GM21367 (cell line): ENCODE results near the gene EDC4.

Source experiments
- ATAC-seq: cut with Tn5 transposase; IDR thresholded peaks from one replicate; pipeline ENCODE4 v1.9.1; 2021; ENCODE audit not compliant: unreplicated experiment

The EDC4 gene

DNA sequence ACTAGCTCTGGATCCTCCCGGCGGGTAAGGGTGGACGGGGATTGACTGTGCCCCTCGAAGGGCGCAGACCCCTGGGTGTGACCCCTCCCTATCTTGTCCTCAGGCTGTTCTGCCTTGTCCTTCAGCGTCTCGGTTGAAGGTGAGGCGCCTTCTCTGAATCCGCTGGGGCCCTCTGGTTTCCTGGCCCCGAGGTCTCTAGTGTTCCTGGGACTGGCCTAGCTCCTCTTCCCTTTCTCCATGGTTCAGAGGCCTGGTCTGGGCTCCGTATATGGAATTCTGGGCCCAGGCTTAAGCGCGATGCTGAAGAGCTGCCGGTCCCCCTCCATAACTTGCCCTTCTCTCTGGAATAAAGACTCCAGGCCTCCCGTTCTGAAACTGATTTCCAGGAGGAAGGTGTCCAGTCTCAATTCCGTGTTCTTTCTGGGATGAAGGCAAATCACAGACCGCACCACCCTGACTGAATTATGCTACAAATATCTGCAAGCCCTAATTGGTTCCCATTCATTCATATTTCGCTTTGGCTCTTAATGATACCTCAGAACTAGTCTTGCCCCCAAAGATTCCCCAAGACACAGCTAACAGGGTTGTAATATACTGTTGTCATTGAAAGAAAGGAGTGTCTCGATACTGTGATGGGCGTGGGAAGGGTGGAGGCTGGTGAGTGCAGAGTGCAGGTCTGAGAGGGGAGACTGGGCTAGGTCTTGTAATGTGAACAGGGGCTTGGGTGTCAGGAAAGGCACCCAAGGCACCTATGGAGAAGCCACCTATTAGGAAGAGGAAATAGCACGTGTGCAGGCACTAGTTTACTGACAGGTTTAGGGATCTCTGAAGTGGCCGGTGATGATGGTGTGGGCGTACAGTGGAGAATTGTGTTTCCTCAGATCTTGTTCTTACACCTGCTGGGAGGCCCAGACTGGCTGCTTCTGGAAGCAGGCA is 851 bp downstream of the EDC4 start:
- ATAC-seq: no peak

DNA sequence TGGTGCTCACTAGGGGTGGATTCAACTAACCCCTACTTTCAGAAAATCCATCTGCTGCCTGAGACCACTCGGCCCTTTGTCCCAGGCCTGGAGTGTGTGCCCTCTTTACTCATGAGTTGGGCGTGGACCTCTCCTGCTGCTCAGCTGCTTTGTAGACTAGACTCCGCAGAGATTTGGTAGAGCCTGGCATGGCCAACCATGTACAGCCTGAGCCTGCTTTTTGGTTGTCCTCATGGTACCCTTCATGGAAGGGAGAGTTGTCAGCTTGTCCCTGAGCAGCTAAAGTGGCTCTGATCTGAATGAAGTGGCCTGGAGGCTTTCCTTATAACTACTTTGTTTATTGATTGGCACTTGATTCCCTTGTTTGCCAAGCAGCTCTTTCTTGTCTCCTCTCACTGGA is 1.5 kb downstream of the EDC4 start:
- no peak for ATAC-seq

GRCh38 chr16:67877064-67877463 is 4.2 kb downstream of the EDC4 start:
- no peak for ATAC-seq

- no peak for ATAC-seq
Observed at GRCh38 chr16:67878232-67878631, 5.4 kb downstream of the EDC4 start.

DNA sequence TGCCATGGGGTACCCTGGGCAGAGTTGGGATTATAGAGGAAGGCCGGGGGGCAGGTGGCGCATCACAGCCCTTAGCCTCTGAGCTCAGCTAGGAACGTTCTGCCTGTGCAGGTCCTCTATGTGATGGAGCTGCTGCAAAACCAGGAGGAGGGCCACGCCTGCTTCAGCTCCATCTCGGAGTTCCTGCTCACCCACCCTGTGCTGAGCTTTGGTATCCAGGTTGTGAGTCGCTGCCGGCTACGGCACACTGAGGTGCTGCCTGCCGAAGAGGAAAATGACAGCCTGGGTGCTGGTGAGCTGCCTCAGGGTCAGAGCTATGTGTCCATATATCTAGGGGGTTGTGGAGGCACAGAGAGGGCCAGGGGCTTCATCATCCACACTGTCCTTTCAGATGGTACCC is 6.0 kb downstream of the EDC4 start:
- no peak for ATAC-seq

DNA sequence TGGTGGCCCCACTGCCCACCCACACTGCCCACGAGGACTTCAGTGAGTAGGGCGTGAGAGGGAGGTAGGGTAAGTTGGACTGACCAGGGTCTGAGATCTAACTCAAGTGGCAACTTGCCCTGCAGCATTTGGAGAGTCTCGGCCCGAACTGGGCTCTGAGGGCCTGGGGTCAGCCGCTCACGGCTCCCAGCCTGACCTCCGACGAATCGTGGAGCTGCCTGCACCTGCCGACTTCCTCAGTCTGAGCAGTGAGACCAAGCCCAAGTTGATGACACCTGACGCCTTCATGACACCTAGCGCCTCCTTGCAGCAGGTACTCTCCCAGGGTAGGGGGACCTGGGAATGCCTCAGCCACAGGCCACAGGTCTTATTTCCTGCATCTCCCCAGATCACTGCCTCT is 6.6 kb downstream of the EDC4 start:
- no peak for ATAC-seq

- ATAC-seq: no peak
Observed at GRCh38 chr16:67879936-67880335, 7.1 kb downstream of the EDC4 start.

- no peak for ATAC-seq
Observed at GRCh38 chr16:67880584-67880983, 7.7 kb downstream of the EDC4 start.

DNA sequence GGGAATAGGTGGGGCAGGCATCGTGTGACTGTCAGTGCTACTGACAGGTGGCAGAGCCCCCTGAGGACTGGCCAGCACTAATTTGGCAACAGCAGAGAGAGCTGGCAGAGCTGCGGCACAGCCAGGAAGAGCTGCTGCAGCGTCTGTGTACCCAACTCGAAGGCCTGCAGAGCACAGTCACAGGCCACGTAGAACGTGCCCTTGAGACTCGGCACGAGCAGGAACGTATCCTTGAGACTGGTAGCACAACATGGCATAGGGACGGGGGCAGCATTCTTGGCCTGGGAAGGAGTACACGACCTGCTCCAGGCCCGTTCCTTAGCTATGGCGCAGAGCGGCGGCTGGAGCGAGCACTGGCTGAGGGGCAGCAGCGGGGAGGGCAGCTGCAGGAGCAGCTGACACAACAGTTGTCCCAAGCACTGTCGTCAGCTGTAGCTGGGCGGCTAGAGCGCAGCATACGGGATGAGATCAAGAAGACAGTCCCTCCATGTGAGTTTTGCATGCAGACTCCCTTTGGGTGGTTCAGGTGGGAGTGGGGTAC is 8.8 kb downstream of the EDC4 start:
- no peak for ATAC-seq

DNA sequence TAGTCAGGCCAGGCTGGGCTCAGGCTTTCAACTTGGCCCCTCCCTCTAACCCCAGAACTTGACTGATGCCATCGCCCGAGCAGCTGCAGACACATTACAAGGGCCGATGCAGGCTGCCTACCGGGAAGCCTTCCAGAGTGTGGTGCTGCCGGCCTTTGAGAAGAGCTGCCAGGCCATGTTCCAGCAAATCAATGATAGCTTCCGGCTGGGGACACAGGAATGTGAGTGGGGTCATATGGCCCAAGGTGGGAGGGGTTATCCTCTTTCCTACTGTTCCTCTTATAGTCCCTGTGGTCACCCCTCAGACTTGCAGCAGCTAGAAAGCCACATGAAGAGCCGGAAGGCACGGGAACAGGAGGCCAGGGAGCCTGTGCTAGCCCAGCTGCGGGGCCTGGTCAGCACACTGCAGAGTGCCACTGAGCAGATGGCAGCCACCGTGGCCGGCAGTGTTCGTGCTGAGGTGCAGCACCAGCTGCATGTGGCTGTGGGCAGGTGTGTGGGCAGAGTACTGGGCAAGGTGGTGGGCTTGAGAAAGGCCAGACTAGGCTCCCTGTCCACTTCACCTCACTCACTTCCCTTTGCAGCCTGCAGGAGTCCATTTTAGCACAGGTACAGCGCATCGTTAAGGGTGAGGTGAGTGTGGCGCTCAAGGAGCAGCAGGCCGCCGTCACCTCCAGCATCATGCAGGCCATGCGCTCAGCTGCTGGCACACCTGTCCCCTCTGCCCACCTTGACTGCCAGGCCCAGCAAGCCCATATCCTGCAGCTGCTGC is 9.7 kb downstream of the EDC4 start:
- ATAC-seq: no peak

- ATAC-seq: no peak
Observed at GRCh38 chr16:67883146-67883871, 10.5 kb downstream of the EDC4 start.

DNA sequence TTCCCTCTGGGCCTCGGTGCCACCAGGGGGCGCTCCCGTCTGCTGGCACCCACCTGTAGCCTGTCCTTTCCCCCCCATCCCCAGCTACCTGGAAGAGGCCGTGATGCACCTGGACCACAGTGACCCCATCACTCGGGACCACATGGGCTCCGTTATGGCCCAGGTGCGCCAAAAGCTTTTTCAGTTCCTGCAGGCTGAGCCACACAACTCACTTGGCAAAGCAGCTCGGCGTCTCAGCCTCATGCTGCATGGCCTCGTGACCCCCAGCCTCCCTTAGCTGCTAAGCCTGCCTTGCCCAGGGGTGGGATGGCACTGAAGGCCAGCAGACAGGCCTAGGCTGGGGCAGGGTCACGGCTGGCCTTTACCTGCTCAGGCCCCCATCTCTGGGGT is 11.0 kb downstream of the EDC4 start:
- ATAC-seq: no peak

- ATAC-seq: no peak
Observed at GRCh38 chr16:67884684-67885083, 11.8 kb downstream of the EDC4 start, which contains the start of gene NRN1L. NRN1L (plus strand) TSS chr16:67884885; CDS start chr16:67884904, 19 bp downstream.

- no peak for ATAC-seq
Observed at GRCh38 chr16:67885545-67885944, 12.7 kb downstream of the EDC4 start.

DNA sequence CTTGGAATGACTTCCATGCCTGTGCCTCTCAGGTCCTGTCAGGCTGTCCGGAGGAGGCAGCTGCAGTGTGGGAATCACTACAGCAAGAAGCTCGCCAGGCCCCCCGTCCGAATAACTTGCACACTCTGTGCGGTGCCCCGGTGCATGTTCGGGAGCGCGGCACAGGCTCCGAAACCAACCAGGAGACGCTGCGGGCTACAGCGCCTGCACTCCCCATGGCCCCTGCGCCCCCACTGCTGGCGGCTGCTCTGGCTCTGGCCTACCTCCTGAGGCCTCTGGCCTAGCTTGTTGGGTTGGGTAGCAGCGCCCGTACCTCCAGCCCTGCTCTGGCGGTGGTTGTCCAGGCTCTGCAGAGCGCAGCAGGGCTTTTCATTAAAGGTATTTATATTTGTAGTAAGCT is 13.1 kb downstream of the EDC4 start:
- ATAC-seq: no peak

GRCh38 chr16:67886387-67886786 is 13.5 kb downstream of the EDC4 start:
- no peak for ATAC-seq

GRCh38 chr16:67888331-67888730 is 15.5 kb downstream of the EDC4 start:
- no peak for ATAC-seq

- ATAC-seq: no peak
Observed at GRCh38 chr16:67892375-67892774, 19.5 kb downstream of the EDC4 start.

- ATAC-seq: peak; percentile 82
Observed at GRCh38 chr16:67892899-67893742, 20.3 kb downstream of the EDC4 start, which contains the start of gene PSKH1. PSKH1 (plus strand) TSS chr16:67893254; CDS start chr16:67908750, 15,496 bp downstream.
